GM12872 (cell line): ENCODE measurements around the gene TXLNA.

Experiments
- CTCF ChIP-seq: IDR thresholded peaks from 3 replicates; pipeline ENCODE4 v1.5.1; 2011; ENCODE audit warnings: low read depth, mild to moderate bottlenecking, low read length, moderate library complexity; ENCODE audit not compliant: insufficient read depth

The TXLNA gene

GRCh38 chr1:32208469-32208868 lies 29.0 kb downstream of the TXLNA start:
- no peak for TF ChIP-seq CTCF

- no peak for TF ChIP-seq CTCF
Observed at GRCh38 chr1:32208891-32209328, 29.4 kb downstream of the TXLNA start, which contains the start of gene DCDC2B. Gene DCDC2B, plus strand, starts transcription at chr1:32209089. Its CDS starts 5 bp downstream, at chr1:32209094.

GRCh38 chr1:32215629-32216480 lies 36.4 kb downstream of the TXLNA start:
- peak; percentile 89 for TF ChIP-seq CTCF

- TF ChIP-seq CTCF: no peak
Observed at GRCh38 chr1:32216566-32216965, 37.1 kb downstream of the TXLNA start.

GRCh38 chr1:32219022-32219421 lies 39.5 kb downstream of the TXLNA start:
- TF ChIP-seq CTCF: no peak

GRCh38 chr1:32220746-32221580 lies 41.5 kb downstream of the TXLNA start:
- no peak for TF ChIP-seq CTCF

- TF ChIP-seq CTCF: no peak
Observed at GRCh38 chr1:32221581-32221979, 42.1 kb downstream of the TXLNA start.
